ENCODE results near the gene FIG4.
"Not testable (repeated sequence)": the region's sequence is repeated elsewhere in the genome, so short reads cannot be mapped to it uniquely, and the experiment has no call there.

The FIG4 gene

DNA sequence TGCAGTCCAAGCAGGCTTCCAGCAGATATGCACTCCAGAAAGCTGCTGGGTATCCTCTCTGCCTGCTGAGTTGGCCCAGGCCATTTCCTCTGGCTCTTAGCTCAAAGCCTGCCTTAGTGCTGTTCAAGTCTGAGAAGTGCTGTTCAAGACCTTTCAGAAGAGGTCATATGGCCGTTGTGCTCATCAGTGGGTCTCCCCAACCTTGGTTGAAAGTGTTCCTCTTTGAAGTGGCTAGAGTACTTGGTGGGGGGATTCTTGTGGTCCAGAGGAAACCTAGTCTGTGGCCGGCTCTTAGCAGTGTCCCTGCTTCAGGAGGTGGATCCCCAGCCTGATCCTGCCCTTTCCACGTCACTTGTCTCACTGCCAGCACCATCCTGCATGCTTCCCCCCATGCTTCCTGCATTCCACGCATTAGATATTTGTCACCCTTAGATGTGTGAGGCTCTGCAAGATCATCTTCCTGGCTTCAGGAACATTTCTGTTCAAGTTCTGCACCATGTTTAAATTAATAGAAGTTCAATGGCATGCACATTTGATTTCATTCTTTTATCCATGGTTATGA lies 105.0 kb downstream of the FIG4 start:
- DNase-seq (ENCODE audit: low read depth): no peak

DNA sequence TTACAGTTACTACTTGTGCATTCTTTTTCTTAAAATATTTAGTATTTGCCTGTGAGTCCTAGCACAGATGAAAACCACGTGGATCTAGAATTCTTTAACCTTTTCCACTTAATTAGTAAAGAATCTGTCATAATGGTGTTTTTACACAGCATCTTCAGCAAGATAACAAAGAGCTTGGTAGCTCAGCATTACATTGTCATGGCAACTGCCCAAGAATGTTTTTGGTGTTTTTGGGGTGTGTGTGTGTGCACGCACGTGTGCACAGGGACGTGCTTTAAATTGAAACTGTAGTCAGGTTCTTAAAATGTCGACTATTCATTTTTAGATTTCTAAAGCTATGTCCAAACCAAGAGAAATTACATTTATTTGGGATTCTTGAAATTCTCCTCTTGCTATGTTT lies 108.0 kb downstream of the FIG4 start:
- no peak for DNase-seq (ENCODE audit: low read depth)

DNA sequence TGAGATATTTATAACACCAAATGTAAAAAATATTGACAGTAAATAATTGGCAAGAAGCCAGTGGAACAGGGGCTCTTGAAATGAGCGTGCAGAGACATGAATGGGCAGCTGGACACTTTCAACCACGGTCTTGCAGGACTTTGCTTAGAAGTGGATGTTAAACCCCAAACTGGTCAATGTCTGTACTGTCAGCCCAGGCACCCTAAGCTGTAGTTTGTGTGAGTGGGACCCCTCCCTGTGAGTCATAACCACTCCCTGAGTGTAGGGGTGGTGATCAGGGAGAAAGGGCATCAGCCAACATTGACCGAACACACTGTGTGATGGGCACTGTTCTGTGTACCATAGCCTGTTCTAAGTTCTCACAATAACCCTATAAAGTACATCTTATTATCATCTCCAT lies 108.6 kb downstream of the FIG4 start:
- DNase-seq (ENCODE audit: low read depth): no peak

DNA sequence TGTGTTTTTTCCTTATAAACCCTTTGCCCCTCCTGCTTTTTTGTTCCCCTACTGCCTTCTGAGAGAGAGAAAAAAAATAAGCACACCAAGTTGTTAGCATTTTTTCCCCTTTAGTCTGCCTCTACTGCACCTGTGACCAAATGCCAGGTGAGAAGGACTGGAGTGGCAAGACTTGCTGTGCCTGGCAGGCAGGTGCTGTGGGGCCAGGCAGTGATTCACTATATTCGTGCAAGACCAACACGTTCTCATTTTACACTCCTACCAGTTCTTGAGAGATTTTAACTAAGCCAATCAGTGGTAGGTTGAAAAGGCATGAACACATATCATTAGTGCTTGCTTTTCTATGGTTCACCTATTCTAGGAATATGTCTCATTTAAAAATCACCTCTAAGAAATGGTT lies 109.7 kb downstream of the FIG4 start:
- DNase-seq (ENCODE audit: low read depth): no peak

DNA sequence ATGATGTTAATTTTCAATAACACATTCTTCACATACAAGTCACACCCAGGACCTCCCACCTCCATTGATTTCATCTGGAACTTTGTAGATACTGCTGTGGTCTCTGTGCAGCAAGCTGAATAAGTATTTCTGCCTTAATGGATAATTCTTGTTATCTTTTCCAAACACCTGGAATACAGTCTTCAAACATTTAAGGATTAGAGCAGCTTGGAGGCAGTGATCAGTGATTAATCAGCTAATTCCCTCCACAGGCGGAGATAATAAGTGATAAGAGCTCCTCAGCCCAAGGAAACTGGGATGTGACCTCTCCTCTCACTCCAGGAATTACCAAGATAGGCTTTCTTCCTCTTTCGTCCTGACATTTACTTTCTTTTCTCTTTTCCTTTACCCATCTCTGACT lies 110.7 kb downstream of the FIG4 start:
- no peak for DNase-seq (ENCODE audit: low read depth)

DNA sequence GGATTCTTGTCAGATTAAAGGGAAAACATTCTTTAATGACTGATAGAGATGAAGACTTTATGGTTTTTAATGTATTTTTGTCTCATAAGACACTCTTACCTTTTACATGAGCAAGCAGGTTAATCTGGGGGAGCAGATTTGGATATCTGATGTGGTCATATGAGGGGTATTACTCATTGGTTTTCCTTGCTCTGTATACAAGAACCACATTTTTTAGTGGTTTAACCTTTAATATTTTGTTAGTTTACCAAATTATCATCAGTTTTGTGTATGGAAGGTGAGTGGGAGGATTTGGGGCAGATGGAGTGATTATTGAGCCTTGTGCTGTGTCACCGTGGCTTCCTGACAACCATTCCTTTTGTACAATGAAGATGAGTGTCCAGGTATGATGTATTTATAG lies 112.9 kb downstream of the FIG4 start:
- no peak for DNase-seq (ENCODE audit: low read depth)

DNA sequence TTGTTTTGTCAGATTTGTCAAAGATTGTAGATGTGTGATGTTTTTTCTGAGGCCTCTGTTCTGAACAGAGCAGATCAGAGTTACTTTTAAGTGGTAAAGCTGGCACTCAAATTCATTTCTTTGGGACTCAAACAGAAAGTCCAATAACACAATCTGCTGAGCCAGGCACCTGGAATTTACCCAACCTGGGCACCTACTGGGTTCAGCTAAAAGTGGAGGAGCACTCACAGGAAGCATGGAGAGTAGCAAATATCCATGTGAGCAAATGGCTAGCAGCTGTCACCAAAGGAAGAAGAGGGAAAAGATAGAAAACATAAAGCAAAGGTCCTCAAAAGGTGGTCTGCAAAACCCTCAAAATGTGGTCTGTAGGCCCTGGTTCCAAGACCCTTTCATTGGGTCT lies 116.8 kb downstream of the FIG4 start:
- no peak for DNase-seq (ENCODE audit: low read depth)

DNA sequence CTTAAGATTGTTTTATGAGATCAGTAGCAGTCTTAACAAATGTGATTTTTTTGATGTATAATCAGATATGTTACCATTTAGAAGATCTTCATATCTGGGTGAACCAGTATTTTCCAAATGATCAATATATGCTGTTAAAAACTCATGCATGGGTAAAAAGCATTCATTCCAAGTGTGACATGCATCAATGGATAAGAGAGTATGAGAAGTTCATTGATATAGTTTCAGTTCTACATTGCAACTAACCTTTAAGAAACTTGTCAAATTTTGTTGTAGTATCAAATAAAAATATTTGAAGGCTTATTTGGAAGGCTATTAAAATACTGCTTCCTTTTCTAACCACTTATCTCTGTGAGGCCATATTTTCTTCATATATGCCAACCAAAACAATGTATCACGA lies 117.7 kb downstream of the FIG4 start:
- DNase-seq (ENCODE audit: low read depth): no peak

DNA sequence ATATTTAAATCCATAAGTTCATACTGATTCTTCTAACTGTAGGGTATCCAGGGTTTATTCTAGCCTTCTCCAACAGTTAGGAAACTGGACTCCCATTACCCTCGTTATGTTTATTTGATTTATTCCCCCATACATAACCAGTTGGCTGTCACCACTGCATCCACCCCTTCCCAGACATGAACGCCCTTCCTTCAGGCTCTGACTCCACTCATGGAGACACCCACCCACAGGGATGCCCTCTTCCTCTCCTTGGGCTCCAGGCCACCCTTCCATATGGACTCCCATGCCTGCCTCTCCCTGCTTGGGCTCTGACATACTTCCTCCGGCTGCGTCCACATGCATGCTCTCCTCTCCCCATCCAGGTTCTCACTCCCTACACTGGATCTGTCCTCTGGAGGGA lies 124.0 kb downstream of the FIG4 start:
- DNase-seq (ENCODE audit: low read depth): no peak

DNA sequence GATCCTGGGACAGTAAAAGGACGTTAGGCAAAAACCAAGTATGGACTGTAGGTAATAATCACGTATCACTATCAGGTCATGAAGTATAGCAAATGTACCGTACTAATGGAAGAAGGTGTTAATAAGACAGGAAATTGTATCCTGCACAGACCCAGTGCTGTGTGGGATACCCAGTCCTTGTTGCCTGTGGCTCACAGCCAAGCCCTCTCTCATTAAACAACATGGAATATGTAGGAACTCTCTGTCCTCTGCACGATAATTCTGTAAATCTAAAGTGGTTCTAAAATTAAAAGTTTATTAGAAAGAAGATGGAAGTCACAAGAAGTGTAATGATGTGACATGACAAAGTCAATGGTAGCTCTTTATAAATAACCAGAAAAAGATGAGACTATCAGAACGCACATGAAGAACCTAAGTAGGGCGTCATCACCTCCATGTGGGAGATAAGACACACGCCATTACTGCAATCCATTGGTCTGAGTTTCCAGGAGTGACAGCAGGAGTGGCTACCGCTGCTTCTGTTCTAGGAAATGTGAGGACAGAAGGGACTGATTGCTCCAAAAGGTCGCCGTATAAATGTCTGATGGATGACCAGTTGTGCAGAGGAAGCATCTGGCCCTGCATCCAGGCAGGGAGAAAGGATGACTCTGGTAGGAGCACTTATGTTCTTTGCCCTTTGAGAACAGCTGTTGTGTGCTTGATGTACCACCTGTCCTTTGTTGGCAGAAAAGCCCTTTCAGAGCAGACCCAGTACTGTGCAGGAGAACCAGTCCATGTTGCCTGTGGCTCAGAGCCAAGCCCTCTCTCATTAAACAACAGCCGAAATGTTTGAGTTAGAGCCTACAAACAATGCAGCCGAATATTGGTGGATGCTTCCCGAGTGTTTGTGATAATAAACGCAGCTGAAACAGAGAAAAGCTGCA lies 125.6 kb downstream of the FIG4 start:
- DNase-seq (ENCODE audit: low read depth): no peak

DNA sequence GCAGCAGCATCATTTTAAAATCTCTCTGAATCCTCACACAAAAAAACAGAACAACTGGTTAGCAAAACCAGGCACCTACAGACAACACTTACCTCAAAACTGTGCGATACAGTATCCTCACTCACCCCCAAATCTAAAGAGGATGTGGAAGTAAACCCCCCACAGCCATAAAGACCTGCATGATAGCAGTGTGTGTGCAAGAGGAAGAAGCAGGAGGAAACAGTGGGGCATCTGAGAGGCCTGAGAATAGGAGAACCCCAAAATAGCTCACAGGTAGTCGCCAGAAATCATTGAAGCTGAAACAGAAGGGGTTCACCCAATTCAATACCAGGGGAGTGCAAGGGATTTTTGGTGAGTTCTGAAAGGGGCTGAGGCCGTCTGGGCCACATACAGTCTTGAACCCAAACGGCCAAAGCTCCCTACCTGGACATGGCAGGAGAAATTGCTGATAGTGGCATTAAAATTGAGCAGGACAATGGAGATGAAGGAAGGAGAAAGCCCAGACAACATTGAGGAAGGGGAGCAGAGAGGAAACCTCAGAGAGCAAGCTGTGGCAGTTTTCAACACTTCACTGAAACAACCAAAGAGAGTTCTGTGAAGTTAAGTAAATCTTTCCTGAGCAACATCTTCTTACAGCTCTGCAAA lies 129.7 kb downstream of the FIG4 start:
- DNase-seq (ENCODE audit: low read depth): no peak

DNA sequence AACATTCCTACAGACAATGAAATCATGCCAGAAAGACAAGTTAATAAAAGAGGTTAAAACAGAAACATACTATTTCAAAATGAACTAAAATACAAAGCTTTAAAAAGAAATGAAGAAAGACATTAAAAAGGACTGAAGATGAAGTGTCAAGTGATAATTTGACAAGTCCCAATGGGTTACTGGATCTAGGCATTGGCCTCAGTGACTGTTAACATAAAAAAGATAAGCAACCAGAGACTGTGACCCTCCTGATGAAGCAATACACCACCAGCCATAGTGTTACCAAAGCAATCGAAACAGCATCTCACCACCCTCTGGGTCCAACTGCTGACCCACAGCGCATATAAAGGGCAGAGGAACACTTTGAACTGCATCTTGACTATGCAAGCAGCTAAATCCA lies 130.3 kb downstream of the FIG4 start:
- DNase-seq (ENCODE audit: low read depth): no peak

DNA sequence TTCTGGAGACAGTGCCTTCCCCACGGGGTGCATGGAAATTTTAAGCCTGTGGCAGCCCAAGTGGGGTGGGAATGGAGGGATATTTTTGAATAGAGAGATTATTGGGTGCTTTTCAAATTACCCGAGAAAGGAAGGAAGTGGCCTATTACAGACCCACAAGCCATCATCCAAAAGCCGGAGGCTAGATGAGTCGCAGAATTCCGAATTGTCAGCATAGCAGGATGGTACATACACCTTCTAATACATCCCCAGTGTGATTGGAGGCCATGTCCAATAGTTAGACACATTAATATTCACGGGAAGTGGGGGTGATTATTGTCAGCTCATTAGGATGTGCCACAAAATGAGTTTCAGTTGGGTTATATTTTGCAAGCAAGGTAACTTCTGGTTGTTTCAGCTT lies 133.0 kb downstream of the FIG4 start:
- DNase-seq (ENCODE audit: low read depth): no peak

DNA sequence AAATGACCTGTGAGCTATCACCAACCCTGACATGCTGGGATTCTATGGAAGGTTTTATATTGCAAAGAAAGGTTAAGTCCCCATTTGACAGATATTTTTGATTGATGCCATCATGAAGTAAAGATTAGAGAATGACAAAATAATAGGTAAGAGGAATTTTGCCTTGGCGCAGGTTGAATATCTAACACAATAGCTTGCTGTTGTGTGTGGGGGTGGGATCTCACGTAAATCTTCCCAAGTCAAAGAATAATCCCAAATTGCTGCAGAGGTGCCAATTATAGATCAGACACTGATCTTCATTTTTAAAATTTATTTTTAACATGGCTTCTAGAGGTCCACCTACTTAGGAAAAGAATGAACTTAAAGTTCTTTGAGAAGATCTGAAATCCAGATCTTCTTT lies 135.5 kb downstream of the FIG4 start:
- DNase-seq (ENCODE audit: low read depth): no peak

DNA sequence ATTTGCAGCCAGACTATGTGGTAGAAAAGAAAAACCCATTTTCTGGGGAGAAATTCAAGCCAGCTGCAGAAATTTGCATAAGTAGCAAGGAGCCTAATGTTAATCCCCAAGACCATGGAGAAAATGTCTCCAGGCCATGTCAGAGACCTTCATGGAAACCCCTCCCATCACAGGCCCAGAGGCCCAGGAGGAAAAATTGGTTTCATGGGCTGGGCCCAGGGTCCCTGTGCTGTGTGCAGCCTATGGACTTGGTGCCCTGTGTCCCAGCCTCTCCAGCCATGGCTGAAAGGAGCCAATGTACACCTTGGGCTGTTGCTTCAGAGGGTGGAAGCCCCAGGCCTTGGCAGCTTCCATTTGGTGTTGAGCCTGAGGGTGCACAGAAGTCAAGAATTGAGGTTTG lies 140.3 kb downstream of the FIG4 start:
- not testable (repeated sequence) for DNase-seq (ENCODE audit: low read depth)

DNA sequence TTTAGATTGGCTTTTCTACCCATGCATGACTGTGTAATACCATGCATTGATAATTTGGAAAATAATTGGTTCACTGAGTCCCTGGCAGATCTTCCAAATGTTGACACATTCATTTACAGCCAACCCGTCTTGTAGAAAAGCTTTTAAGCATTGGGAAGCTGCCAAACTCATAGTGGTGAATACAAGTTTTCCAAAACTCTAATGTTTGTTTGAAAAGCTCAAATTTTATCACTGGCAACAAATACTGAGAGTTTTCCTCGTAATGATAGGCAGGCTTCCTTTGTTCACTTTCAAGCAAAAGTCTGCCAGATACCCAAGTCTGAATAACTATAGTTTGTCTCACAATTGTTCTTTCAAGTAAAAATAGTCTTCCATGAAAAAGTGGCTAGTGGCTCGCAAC lies 143.0 kb downstream of the FIG4 start:
- no peak for DNase-seq (ENCODE audit: low read depth)

DNA sequence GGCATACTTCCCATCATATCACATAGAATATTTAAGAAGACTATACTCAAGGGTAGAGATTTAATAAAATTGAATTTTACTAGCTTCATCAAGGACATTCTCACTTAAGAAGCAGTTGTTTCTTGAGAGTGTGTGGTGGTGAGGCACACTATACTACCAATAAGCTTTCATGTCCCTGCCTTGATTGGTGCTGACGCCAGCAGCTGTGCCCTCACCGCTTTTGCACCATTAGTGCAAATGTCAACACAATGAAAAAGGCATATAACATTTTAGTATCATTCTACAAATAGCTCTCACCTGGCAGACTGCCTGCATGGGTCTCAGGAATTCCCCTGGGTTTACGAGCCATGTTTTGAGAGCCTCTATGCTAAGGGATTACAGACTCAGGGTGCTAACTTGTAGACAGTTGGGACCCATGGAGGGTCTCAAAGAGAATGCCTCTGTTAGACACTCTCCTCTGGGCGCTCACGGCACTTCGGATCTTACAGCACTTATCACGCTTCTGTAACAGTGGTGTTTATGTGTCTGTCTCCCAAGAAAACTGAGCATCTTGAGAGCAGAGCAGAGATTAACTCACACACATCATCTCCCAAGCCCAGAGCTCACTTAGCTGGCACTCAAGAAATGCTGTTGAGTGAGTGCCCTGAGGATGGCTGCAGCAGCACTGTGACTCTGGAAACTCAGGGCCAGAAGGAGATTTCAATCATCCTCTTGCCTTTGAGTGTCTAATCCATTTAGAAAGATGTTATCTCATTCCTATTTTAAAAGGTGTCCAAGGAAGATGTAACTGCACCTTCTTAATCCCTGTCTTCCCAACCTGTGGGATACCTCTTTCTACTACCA lies 143.7 kb downstream of the FIG4 start:
- DNase-seq (ENCODE audit: low read depth): no peak

DNA sequence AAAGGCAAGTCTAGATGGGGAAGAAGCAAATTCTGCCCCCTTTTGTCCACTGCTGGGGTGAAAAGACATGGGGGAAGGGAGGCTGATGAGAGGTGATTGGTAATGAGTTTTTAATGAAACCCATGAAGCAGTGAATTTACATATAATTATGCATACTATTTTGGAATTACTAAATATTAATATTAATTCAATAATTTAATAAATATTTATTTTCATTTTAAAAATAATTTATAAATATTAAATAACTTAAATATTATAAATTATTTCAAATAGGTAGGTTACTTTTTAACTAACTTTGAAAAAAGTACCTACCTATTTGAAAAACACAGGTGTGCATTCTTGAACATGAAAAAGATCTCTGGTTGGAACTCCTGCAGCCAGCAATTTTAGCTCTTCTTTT lies 148.9 kb downstream of the FIG4 start:
- DNase-seq (ENCODE audit: low read depth): no peak

DNA sequence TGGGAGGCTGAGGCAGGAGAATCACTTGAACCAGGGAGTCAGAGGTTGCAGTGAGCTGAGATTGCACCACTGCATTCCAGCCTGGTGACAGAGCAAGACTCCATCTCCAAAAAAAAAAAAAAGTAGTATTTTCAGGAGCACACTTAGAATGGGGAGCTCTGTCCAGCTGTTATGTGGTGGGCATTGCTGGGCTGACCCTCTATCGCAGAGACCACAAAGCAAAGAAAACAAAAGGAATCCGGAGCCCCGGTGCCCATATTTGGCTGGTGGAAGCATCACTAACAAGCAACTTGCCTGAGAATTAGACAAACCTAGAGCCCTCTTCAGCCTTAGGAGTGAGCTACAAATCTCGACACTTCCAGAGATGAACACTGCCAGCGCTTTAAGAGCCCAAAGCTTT lies 149.7 kb downstream of the FIG4 start:
- DNase-seq (ENCODE audit: low read depth): no peak

DNA sequence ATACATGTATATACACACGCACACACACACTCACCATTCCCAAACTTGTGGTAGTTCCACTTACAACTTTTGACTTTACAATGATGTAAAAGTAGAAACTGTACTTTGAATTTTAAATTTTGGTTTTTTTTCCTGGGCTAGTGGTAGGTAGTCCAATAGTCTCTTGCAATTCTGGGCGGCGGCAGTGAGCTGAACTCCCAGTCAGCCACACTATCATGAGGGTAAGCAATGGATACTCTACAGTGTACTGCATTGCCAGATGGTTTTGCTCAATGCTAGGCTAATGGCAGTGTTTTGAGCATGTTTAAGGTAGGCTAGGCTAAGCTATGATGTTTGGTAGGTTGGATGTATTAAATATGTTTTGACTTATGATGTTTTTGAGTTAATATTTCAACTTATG lies 150.8 kb downstream of the FIG4 start:
- DNase-seq (ENCODE audit: low read depth): no peak

DNA sequence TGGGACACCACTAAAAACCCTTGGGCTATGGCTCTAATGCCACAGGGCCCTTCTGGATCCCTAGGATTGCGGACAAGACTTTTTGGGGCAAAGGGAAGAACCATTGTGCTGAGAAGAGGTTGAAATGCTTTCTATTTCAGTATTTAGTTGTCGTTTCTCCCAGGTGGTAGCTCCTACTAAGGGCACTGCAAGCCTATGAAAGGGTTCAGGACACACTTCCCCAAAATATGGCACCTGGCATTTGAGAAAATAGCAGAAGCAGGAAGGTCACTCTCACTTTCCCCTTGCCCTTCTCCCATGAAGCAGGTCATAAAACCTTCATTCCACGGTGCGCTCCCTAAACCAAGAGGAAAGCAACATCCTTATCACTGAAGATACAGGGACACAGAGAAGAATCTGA lies 161.6 kb downstream of the FIG4 start:
- DNase-seq (ENCODE audit: low read depth): no peak

DNA sequence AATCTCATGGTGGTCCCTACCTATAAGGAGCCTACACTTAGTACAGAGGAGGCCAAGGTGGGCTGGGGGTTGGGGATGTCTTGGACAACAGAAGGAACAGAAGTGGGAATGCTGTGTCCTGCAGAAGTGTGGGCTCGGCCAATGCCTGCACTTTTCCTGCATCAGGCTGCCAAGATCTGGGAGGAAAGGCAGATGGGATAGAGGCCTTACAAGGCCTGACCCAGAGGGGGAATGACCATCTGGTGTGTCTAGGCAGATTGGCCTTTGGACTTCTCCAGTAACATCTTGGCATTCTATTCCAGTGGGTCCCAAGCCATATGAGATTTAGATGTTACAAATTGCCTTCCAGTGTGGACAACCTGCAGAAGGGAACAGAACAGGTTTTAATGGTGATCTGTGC lies 162.3 kb downstream of the FIG4 start:
- DNase-seq (ENCODE audit: low read depth): no peak

DNA sequence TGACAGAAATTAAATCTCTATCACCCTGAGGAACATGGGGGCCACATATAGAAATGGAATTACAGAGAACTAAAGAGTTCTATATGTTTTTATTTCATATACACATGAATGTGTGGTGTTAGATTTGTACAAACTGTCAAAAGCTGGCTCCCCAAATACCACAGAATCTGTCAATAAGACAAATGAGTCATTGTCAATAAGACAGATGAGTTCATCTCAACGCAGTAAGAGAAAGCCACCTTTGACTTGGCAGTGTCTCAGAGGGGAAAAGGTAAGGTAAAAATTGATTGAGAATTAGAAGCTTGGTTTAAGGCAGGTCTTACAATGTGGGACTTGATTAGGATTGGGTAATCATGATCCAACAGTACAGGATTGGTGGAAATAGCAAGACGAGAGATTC lies 162.9 kb downstream of the FIG4 start:
- DNase-seq (ENCODE audit: low read depth): no peak

Data from stimulated activated CD4-positive, alpha-beta T cell treated with anti-CD3 and anti-CD28 coated beads, Interleukin-2, amount 100 ng/mL, for 4 hours (primary cell).